Urinary bladder (tissue), 4 donors: ENCODE measurements around the gene PTPRN. TPM values are rescaled to one million over a fixed set of nuclear protein-coding genes. Genes with fewer than 3 reads are reported as not detected.

ENCODE experiments used
- DNase-seq: peaks from one replicate; pipeline ENCODE4 v3.0.0-alpha.2; 2015; ENCODE audit errors: extremely low spot score
- H3K27ac ChIP-seq: one replicate; pipeline ENCODE4 v1.5.1; 2013; ENCODE audit warnings: low read depth, mild to moderate bottlenecking, moderate library complexity
- H3K36me3 ChIP-seq: one replicate; pipeline ENCODE4 v1.6.1; 2013; ENCODE audit warnings: mild to moderate bottlenecking, moderate library complexity; ENCODE audit not compliant: insufficient read depth
- H3K4me1 ChIP-seq: one replicate; pipeline ENCODE4 v1.6.1; 2013; ENCODE audit warnings: mild to moderate bottlenecking, moderate library complexity; ENCODE audit not compliant: insufficient read depth
- H3K4me3 ChIP-seq: one replicate; pipeline ENCODE4 v1.5.1; 2013; ENCODE audit warnings: low read depth, low read length
- WGBS: extraction: QIAGEN DNeasy Blood & Tissue Kit; methylation state at CpG from one replicate; pipeline ENCODE4 v1.1.7; 2013; 5-methylcytosine and 5-hydroxymethylcytosine counted together
- polyA plus RNA-seq: library from polyadenylated mRNA; stranded (reverse); fragments of 200-250 nt; gene quantifications from one replicate; pipeline ENCODE4 v1.2.3, GENCODE V29; 2013
- small RNA-seq: library from RNA; depleted of rRNA; stranded (forward); fragments of <200 nt; gene quantifications from one replicate; pipeline ENCODE3, GENCODE V24; 2014
- total RNA-seq: library from RNA; depleted of rRNA; stranded (reverse); fragments of >200 nt; gene quantifications from one replicate; pipeline ENCODE4 v1.2.3, GENCODE V29; 2014
- donor health status: healthy with polysubstance abuse.
- donor health status: healthy.

Gene PTPRN
- total and polyA plus RNA-seq, 2 donors = 1.0 to 2.1 TPM

DNA sequence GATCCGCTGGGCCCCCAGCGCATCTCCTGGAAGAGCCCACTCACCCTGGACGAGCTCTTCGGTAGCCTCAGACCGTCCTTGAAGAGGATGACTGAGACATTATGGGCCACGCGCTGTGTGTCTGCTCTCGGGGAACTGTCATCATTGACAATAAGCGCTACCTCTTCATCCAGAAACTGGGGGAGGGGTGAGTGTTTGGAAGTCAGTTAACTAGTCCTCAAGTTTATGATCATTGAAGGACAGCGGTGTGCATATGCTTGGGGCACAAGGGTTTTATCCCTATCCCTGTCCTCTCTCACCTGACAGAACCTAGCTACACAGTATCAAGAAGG is 63.3 kb downstream of the PTPRN start:
- 13% methylated on average over 10 of the region's 10 CpGs for WGBS

DNA sequence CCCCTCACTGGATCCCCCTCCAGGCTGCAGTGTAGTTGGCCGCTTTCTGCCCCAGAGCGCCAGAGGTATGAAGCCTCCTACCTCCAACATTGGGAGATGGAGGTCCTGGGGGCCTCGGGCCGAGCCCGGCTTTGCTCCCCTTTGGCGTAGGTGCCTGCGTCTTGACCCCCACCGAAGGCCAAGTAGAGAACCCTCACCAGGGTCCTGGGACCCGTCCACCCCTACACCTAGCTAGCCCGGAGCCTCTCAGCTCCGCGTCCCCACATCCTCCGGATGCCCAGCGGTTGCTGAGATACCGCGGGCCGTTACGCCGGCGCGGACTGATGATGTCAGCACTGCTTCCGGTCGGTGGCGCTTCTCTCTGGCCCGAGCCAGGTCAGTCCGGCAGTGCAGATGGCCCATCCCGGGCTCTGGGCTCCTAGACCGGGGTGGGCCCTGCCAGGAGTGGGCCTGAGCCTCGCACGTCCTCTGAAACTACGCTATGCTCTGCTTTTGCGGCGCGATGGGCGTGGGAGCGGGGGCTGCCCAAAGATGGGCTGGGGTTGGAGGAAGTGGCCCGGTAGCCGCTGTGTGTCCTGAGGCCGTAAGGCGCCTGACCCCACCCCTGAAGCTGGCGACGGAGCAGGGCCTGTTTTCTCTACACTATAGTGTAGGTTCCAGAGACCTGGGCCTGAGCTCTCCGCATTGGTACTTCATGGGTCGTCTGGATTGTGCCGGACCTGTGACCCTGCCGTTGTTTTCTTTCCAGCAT is 63.9 kb downstream of the PTPRN start, which contains the start of the genes GLB1L and STK16:
TSS of gene GLB1L (minus strand) at position 297 of the 751 bp plus-strand sequence. CDS start 1,871 bp downstream, outside the sequence.
TSS of gene STK16 (plus strand) at position 332 of the 751 bp plus-strand sequence. CDS start 521 bp downstream, outside the sequence.
- Histone ChIP-seq H3K4me3 (peak within 1 kb of the TSS; percentile 80), H3K27ac (peak within 1 kb of the TSS; percentile 95), H3K4me1 (no peaks in the 10 kb centered on the region), H3K36me3 (no peaks in the 10 kb centered on the region)
- WGBS = under 1% methylated on average over 46 of the region's 46 CpGs
- peak; percentile 75 for DNase-seq

More for the DNA sequence above, 63.3 kb downstream of the PTPRN start:
- Histone ChIP-seq H3K4me1 (no peaks in the 10 kb centered on the region), H3K36me3 (no peaks in the 10 kb centered on the region), H3K27ac (peak overlapping the region; percentile 95), H3K4me3 (peak overlapping the region; percentile 80)
- DNase-seq = no peak

DNA sequence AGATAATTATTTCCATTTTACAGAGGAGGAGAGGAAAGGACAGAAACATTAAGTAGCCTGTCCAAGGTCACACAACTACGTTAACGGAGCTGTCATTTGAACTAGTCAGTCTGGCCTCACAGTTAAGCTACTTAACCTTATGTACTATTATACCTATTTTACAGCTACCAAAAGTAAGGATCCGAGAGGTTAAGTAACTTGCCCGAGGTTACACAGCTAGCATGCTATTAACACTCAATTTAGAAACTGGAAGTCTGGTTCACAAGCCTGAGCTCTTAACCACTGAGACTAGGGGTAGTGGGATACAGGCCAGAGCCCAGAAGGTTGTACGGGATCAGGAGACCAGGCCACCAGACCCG is 64.4 kb downstream of the PTPRN start:
- 42% methylated on average over 6 of the region's 6 CpGs for WGBS
- no peaks in the 10 kb centered on the region for H3K4me1 ChIP-seq
- H3K4me3 ChIP-seq = peak overlapping the region; percentile 80
- H3K36me3 ChIP-seq = no peaks in the 10 kb centered on the region
- H3K27ac ChIP-seq = peak overlapping the region; percentile 85
- no peak for DNase-seq

DNA sequence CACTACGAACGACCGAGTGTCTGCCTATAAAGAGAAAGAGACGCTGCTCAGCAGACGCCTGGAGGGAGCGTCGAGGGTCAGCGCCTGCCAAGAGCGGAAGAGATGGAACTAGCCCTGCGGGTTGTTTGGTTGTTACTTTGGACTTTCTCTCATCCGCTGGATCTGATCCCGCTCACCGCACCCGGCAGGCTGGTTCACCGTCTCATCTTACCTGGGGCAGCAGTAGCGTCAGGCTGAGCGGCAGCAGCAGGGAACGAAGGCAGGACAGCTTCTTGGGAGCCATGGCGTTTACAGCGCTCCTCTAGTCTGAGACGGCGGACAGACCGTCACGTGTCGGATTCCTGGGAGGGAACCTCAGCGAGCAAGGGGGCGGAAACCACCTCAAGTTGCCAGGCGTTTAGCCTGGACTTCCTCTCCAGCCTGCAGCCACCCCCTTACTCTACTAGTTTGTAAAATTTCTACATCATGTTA is 65.9 kb downstream of the PTPRN start:
- H3K27ac ChIP-seq = peak overlapping the region; percentile 25
- no peaks in the 10 kb centered on the region for H3K36me3 ChIP-seq
- 39% methylated on average over 28 of the region's 28 CpGs for WGBS
- no peaks in the 10 kb centered on the region for H3K4me1 ChIP-seq
- no peak overlapping the region for H3K4me3 ChIP-seq
- no peak for DNase-seq

Small RNAs within 50 kb of the gene (small RNA-seq; reads per million reads assigned to genes)
- not detected for gene AC053503.3
- not detected for gene MIR153-1

Other genes starting within 250 kb of the PTPRN start
- gene IHH, start 248.5 kb downstream of the PTPRN start, total RNA-seq = not detected
- gene IHH, start 248.5 kb downstream of the PTPRN start, polyA plus RNA-seq = 0.13 TPM
- gene NHEJ1, start 148.6 kb downstream of the PTPRN start, total RNA-seq = 13.3 TPM
- gene NHEJ1, start 148.6 kb downstream of the PTPRN start, polyA plus RNA-seq = 17.6 TPM
- gene SLC23A3, start 139.4 kb downstream of the PTPRN start, total RNA-seq = 2.2 TPM
- 0.79 TPM for gene SLC23A3, start 139.4 kb downstream of the PTPRN start, polyA plus RNA-seq
- gene CNPPD1, start 132.5 kb downstream of the PTPRN start, total RNA-seq = 23.0 TPM
- gene CNPPD1, start 132.5 kb downstream of the PTPRN start, polyA plus RNA-seq = 77.7 TPM
- 34.7 TPM for gene RETREG2, start 131.1 kb downstream of the PTPRN start, total RNA-seq
- 65.4 TPM for gene RETREG2, start 131.1 kb downstream of the PTPRN start, polyA plus RNA-seq
- gene ZFAND2B, start 102.6 kb downstream of the PTPRN start, total RNA-seq = 15.3 TPM
- 38.2 TPM for gene ZFAND2B, start 102.6 kb downstream of the PTPRN start, polyA plus RNA-seq
- gene ABCB6, start 90.4 kb downstream of the PTPRN start, total RNA-seq = 25.7 TPM
- gene ABCB6, start 90.4 kb downstream of the PTPRN start, polyA plus RNA-seq = 54.8 TPM
- 20.7 TPM for gene ATG9A, start 79.8 kb downstream of the PTPRN start, total RNA-seq
- gene ATG9A, start 79.8 kb downstream of the PTPRN start, polyA plus RNA-seq = 54.6 TPM
- gene ANKZF1, start 79.6 kb downstream of the PTPRN start, total RNA-seq = 30.6 TPM
- 22.3 TPM for gene ANKZF1, start 79.6 kb downstream of the PTPRN start, polyA plus RNA-seq
- 12.0 TPM for gene GLB1L, start 64.0 kb downstream of the PTPRN start, total RNA-seq
- gene GLB1L, start 64.0 kb downstream of the PTPRN start, polyA plus RNA-seq = 6.5 TPM
- 11.2 TPM for gene STK16, start 63.9 kb downstream of the PTPRN start, total RNA-seq
- gene STK16, start 63.9 kb downstream of the PTPRN start, polyA plus RNA-seq = 36.3 TPM
- gene TUBA4B, start 56.2 kb downstream of the PTPRN start, total RNA-seq = not detected
- not detected for gene TUBA4B, start 56.2 kb downstream of the PTPRN start, polyA plus RNA-seq
- 4.8 TPM for gene TUBA4A, start 55.5 kb downstream of the PTPRN start, total RNA-seq
- 41.9 TPM for gene TUBA4A, start 55.5 kb downstream of the PTPRN start, polyA plus RNA-seq
- gene DNAJB2, start 30.0 kb downstream of the PTPRN start, total RNA-seq = 38.7 TPM
- gene DNAJB2, start 30.0 kb downstream of the PTPRN start, polyA plus RNA-seq = 76.9 TPM
- not detected for gene RESP18, start 23.3 kb upstream of the PTPRN start, total RNA-seq
- gene RESP18, start 23.3 kb upstream of the PTPRN start, polyA plus RNA-seq = not detected
- 36.9 TPM for gene DNPEP, start 78.5 kb upstream of the PTPRN start, total RNA-seq
- gene DNPEP, start 78.5 kb upstream of the PTPRN start, polyA plus RNA-seq = 96.8 TPM
- gene DES, start 109.0 kb upstream of the PTPRN start, total RNA-seq = 1,909 TPM
- gene DES, start 109.0 kb upstream of the PTPRN start, polyA plus RNA-seq = 8,236 TPM
- 31.2 TPM for gene SPEG, start 125.4 kb upstream of the PTPRN start, total RNA-seq
- gene SPEG, start 125.4 kb upstream of the PTPRN start, polyA plus RNA-seq = 226 TPM
- 34.3 TPM for gene GMPPA, start 189.5 kb upstream of the PTPRN start, total RNA-seq
- gene GMPPA, start 189.5 kb upstream of the PTPRN start, polyA plus RNA-seq = 32.1 TPM
- 0.32 TPM for gene ASIC4, start 205.1 kb upstream of the PTPRN start, total RNA-seq
- 0.18 TPM for gene ASIC4, start 205.1 kb upstream of the PTPRN start, polyA plus RNA-seq
- gene CHPF, start 234.4 kb upstream of the PTPRN start, total RNA-seq = 56.9 TPM
- 48.6 TPM for gene CHPF, start 234.4 kb upstream of the PTPRN start, polyA plus RNA-seq
- gene TMEM198, start 234.6 kb upstream of the PTPRN start, total RNA-seq = 2.0 TPM
- gene TMEM198, start 234.6 kb upstream of the PTPRN start, polyA plus RNA-seq = 6.0 TPM